HG03520 (cell line): ENCODE results near the gene HOXC4.

ENCODE experiments used
- ATAC-seq: cut with Tn5 transposase; IDR thresholded peaks from one replicate; pipeline ENCODE4 v1.9.1; 2021; ENCODE audit warnings: mild to moderate bottlenecking, moderate library complexity; ENCODE audit not compliant: unreplicated experiment

Gene HOXC4

GRCh38 chr12:54015018-54015931 lies 38.4 kb upstream of the HOXC4 start:
- no peak for ATAC-seq

GRCh38 chr12:54016051-54016450 lies 37.6 kb upstream of the HOXC4 start:
- ATAC-seq: no peak

GRCh38 chr12:54016478-54016964 lies 37.1 kb upstream of the HOXC4 start:
- no peak for ATAC-seq

- peak; percentile 27 for ATAC-seq
Observed at GRCh38 chr12:54017027-54017788, 36.4 kb upstream of the HOXC4 start.

GRCh38 chr12:54017878-54018467 lies 35.7 kb upstream of the HOXC4 start:
- ATAC-seq: peak; percentile 63

- ATAC-seq: no peak
Observed at GRCh38 chr12:54018468-54018984, 35.1 kb upstream of the HOXC4 start.

- ATAC-seq: no peak
Observed at GRCh38 chr12:54019091-54019811, 34.4 kb upstream of the HOXC4 start.

GRCh38 chr12:54019924-54020590 lies 33.6 kb upstream of the HOXC4 start:
- no peak for ATAC-seq

- no peak for ATAC-seq
Observed at GRCh38 chr12:54020591-54021405, 32.8 kb upstream of the HOXC4 start.

- no peak for ATAC-seq
Observed at GRCh38 chr12:54021432-54022013, 32.1 kb upstream of the HOXC4 start.

- ATAC-seq: no peak
Observed at GRCh38 chr12:54022960-54023884, 30.4 kb upstream of the HOXC4 start.

GRCh38 chr12:54024127-54024526 lies 29.5 kb upstream of the HOXC4 start:
- no peak for ATAC-seq

GRCh38 chr12:54024581-54025305 lies 28.9 kb upstream of the HOXC4 start:
- ATAC-seq: no peak

GRCh38 chr12:54025499-54026405 lies 27.9 kb upstream of the HOXC4 start:
- no peak for ATAC-seq

GRCh38 chr12:54026640-54027441 lies 26.8 kb upstream of the HOXC4 start:
- no peak for ATAC-seq
